H9 (cell line): ENCODE measurements around the gene ARNT2. TPM values are rescaled to one million over a fixed set of nuclear protein-coding genes. Genes with fewer than 3 reads are reported as not detected.

Experiments used
- DNase-seq: peaks from one replicate; pipeline ENCODE4 v3.0.0-alpha.2; 2017
- H2AFZ ChIP-seq: one replicate; pipeline ENCODE4 v1.6.1; 2013; ENCODE audit warnings: mild to moderate bottlenecking, low read length, control low read depth, moderate library complexity
- H2AK5ac ChIP-seq: 2 replicates; pipeline ENCODE4 v1.6.1; 2013; ENCODE audit warnings: low read length, control low read depth, mixed read lengths; ENCODE audit not compliant: insufficient read length
- H2BK120ac ChIP-seq: one replicate; pipeline ENCODE4 v1.6.1; 2013; ENCODE audit warnings: low read depth, mild to moderate bottlenecking, low read length, control low read depth, inconsistent platforms; ENCODE audit not compliant: poor library complexity, severe bottlenecking
- H2BK12ac ChIP-seq: 2 replicates; pipeline ENCODE4 v1.6.1; 2013; ENCODE audit warnings: low read length, control low read depth, mixed read lengths, low read depth; ENCODE audit not compliant: insufficient read length
- H2BK15ac ChIP-seq: 2 replicates; pipeline ENCODE4 v1.6.1; 2013; ENCODE audit warnings: low read depth, low read length, control low read depth
- H2BK20ac ChIP-seq: one replicate; pipeline ENCODE4 v1.6.1; 2013; ENCODE audit warnings: low read depth, mild to moderate bottlenecking, low read length, control low read depth, inconsistent platforms; ENCODE audit not compliant: poor library complexity, severe bottlenecking
- H2BK5ac ChIP-seq: 2 replicates; pipeline ENCODE4 v1.6.1; 2013; ENCODE audit warnings: low read length, control low read depth, mixed read lengths; ENCODE audit not compliant: insufficient read length
- H3K14ac ChIP-seq: 2 replicates; pipeline ENCODE4 v1.6.1; 2013; ENCODE audit warnings: low read length, control low read depth; ENCODE audit not compliant: insufficient read depth
- H3K18ac ChIP-seq: 2 replicates; pipeline ENCODE4 v1.6.1; 2013; ENCODE audit warnings: low read depth, mild to moderate bottlenecking, mixed read lengths, low read length, control low read depth; ENCODE audit not compliant: insufficient read length
- H3K23ac ChIP-seq: 2 replicates; pipeline ENCODE4 v1.6.1; 2013; ENCODE audit warnings: low read length, control low read depth, mixed read lengths, low read depth; ENCODE audit not compliant: insufficient read length
- H3K23me2 ChIP-seq: 2 replicates; pipeline ENCODE4 v1.6.1; 2013; ENCODE audit warnings: low read depth, mild to moderate bottlenecking, mixed read lengths, low read length, control low read depth; ENCODE audit not compliant: insufficient read length, poor library complexity, severe bottlenecking
- H3K27ac ChIP-seq: 2 replicates; pipeline ENCODE4 v1.5.1; 2013; ENCODE audit warnings: low read length, control low read depth, mixed read lengths, low read depth; ENCODE audit not compliant: insufficient read length
- H3K27me3 ChIP-seq: 2 replicates; pipeline ENCODE4 v1.6.1; 2013; ENCODE audit warnings: low read length, control low read depth, inconsistent platforms; ENCODE audit not compliant: insufficient read depth
- H3K4ac ChIP-seq: 2 replicates; pipeline ENCODE4 v1.6.1; 2013; ENCODE audit warnings: low read depth, mild to moderate bottlenecking, control low read depth, inconsistent platforms, low read length, moderate library complexity
- H3K4me1 ChIP-seq: 2 replicates; pipeline ENCODE4 v1.6.1; 2013; ENCODE audit warnings: low read length, control low read depth, inconsistent platforms; ENCODE audit not compliant: insufficient read depth
- H3K4me2 ChIP-seq: 2 replicates; pipeline ENCODE4 v1.6.1; 2013; ENCODE audit warnings: low read length, control low read depth, mixed read lengths; ENCODE audit not compliant: insufficient read length, insufficient read depth
- H3K56ac ChIP-seq: 2 replicates; pipeline ENCODE4 v1.6.1; 2013; ENCODE audit warnings: low read depth, mild to moderate bottlenecking, mixed read lengths, low read length, control low read depth; ENCODE audit not compliant: insufficient read length
- H3K79me1 ChIP-seq: 2 replicates; pipeline ENCODE4 v1.6.1; 2013; ENCODE audit warnings: low read depth, mild to moderate bottlenecking, moderate library complexity, low read length, control low read depth, inconsistent platforms; ENCODE audit not compliant: insufficient read depth, poor library complexity, severe bottlenecking
- H3K79me2 ChIP-seq: 2 replicates; pipeline ENCODE4 v1.6.1; 2013; ENCODE audit warnings: low read length, control low read depth, inconsistent platforms; ENCODE audit not compliant: insufficient read depth
- H3K9ac ChIP-seq: 2 replicates; pipeline ENCODE4 v1.6.1; 2013; ENCODE audit warnings: low read length, control low read depth, mixed read lengths; ENCODE audit not compliant: insufficient read length; ENCODE audit errors: extremely low read depth
- H3K9me3 ChIP-seq: one replicate; pipeline ENCODE4 v1.6.1; 2013; ENCODE audit warnings: low read depth, low read length, inconsistent platforms; ENCODE audit not compliant: control insufficient read depth
- H3T11ph ChIP-seq: one replicate; pipeline ENCODE4 v1.6.1; 2013; ENCODE audit warnings: mild to moderate bottlenecking, low read length, control low read depth, inconsistent platforms
- H4K20me1 ChIP-seq: one replicate; pipeline ENCODE4 v1.6.1; 2013; ENCODE audit not compliant: control insufficient read depth, insufficient read length, insufficient read depth
- H4K5ac ChIP-seq: 2 replicates; pipeline ENCODE4 v1.6.1; 2013; ENCODE audit warnings: low read depth, mild to moderate bottlenecking, mixed read lengths, low read length, control low read depth; ENCODE audit not compliant: insufficient read length
- H4K8ac ChIP-seq: replicated peaks from 2 replicates; pipeline ENCODE4 v1.6.1; 2013; ENCODE audit warnings: low read length, control low read depth, mixed read lengths, low read depth; ENCODE audit not compliant: insufficient read length
- H4K91ac ChIP-seq: 2 replicates; pipeline ENCODE4 v1.6.1; 2013; ENCODE audit warnings: low read depth, mild to moderate bottlenecking, moderate library complexity, mixed read lengths, low read length, control low read depth; ENCODE audit not compliant: insufficient read length
- H3K27ac Mint-ChIP-seq, 3 experiments: 2 replicates in 2 of 3; 3 replicates in 1 of 3; pipeline ENCODE4 v1.8.0; 2020 to 2021; ENCODE audit warnings: mixed read lengths in 3 of 3, mild to moderate bottlenecking in 1 of 3, moderate library complexity in 1 of 3
- H3K27me3 Mint-ChIP-seq: 2 replicates; pipeline ENCODE4 v1.8.0; 2021; ENCODE audit warnings: low read depth, mild to moderate bottlenecking, moderate library complexity, mixed read lengths
- H3K36me3 Mint-ChIP-seq, 3 experiments: 2 replicates in 2 of 3; 3 replicates in 1 of 3; pipeline ENCODE4 v1.8.0; 2020 to 2021; ENCODE audit warnings: low read depth in 3 of 3, mixed read lengths in 3 of 3; ENCODE audit not compliant: insufficient read depth in 1 of 3
- H3K4me1 Mint-ChIP-seq, 2 experiments: 2 replicates each; pipeline ENCODE4 v1.8.0; 2020; ENCODE audit warnings: mixed read lengths in 2 of 2
- H3K4me3 Mint-ChIP-seq, 2 experiments: 2 replicates in 1 of 2; 3 replicates in 1 of 2; pipeline ENCODE4 v1.8.0; 2020 to 2021; ENCODE audit warnings: mild to moderate bottlenecking in 2 of 2, mixed read lengths in 2 of 2, moderate library complexity in 1 of 2
- H3K9me3 Mint-ChIP-seq, 2 experiments: 2 replicates in 1 of 2; 3 replicates in 1 of 2; pipeline ENCODE4 v1.8.0; 2020; ENCODE audit warnings: mild to moderate bottlenecking in 2 of 2, mixed read lengths in 2 of 2, moderate library complexity in 1 of 2
- CTCF ChIP-seq: fragments of 200-600 bp; sonication (generic); conservative IDR thresholded peaks from 3 replicates; pipeline ENCODE4 v1.8.0; 2021; ENCODE audit warnings: antibody characterized with exemption, mild to moderate bottlenecking
- WGBS: extraction: QIAGEN DNeasy Blood & Tissue Kit; methylation state at CpG from one replicate; pipeline ENCODE4 v1.1.7; 2013; ENCODE audit warnings: missing lambda C conversion rate, low lambda C conversion rate, mixed read lengths; ENCODE audit not compliant: insufficient read length; ENCODE audit errors: extremely low coverage; 5-methylcytosine and 5-hydroxymethylcytosine counted together
- total RNA-seq: library from RNA; stranded (reverse); gene quantifications from 2 replicates; pipeline ENCODE4 v1.2.1, GENCODE V29; 2021

Gene ARNT2
- total RNA-seq, 1 experiment from 2014 or later: 10.5 TPM

- no peak for TF ChIP-seq CTCF
- H3K23me2 ChIP-seq: no peaks in the 10 kb centered on the region
- H3K4me1 ChIP-seq: peaks cover 4% of the 10 kb centered on the region; the same call in 1 of the 2 replicates
- no peak overlapping the region for H2BK20ac ChIP-seq
- H2AK5ac ChIP-seq: no peak overlapping the region
- no peak overlapping the region for H3K18ac ChIP-seq
- H4K5ac ChIP-seq: no peak overlapping the region
- H3K9me3 ChIP-seq: no peaks in the 10 kb centered on the region
- H3K4me1 Mint-ChIP-seq: peaks cover 28 to 30% of the 10 kb centered on the region in 2 experiments
- H3K27me3 Mint-ChIP-seq: no peaks in the 10 kb centered on the region
- no peak overlapping the region for H3K27ac ChIP-seq
- no peaks in the 10 kb centered on the region for H3K79me2 ChIP-seq
- WGBS: no CpG with 5 or more reads among the region's 5 CpGs
- no peak overlapping the region for H3K14ac ChIP-seq
- no peaks in the 10 kb centered on the region for H4K20me1 ChIP-seq
- DNase-seq: no peak
- H3K4ac ChIP-seq: no peak overlapping the region
- H3K56ac ChIP-seq: no peak overlapping the region
- H3K27ac Mint-ChIP-seq: no peak overlapping the region; a peak in 1 of 7 replicates
- no peak overlapping the region for H3K23ac ChIP-seq
- no peak overlapping the region for H3K9ac ChIP-seq
- H3K9me3 Mint-ChIP-seq: no peaks in the 10 kb centered on the region
- H3K4me2 ChIP-seq: no peak overlapping the region
- no peak overlapping the region for H3T11ph ChIP-seq
- H2BK120ac ChIP-seq: no peak overlapping the region
- no peak overlapping the region for H2AFZ ChIP-seq
- H4K8ac ChIP-seq: no peak overlapping the region
- no peaks in the 10 kb centered on the region for H3K27me3 ChIP-seq
- H2BK15ac ChIP-seq: no peak overlapping the region
- no peaks in the 10 kb centered on the region for H3K79me1 ChIP-seq
- no peak overlapping the region for H2BK12ac ChIP-seq
- H3K36me3 Mint-ChIP-seq: no peaks in the 10 kb centered on the region; a peak in 1 of 7 replicates
- H4K91ac ChIP-seq: no peak overlapping the region
- no peak overlapping the region for H3K4me3 Mint-ChIP-seq
- H2BK5ac ChIP-seq: no peak overlapping the region
These were observed 90.2 kb downstream of the ARNT2 start for GRCh38 chr15:80494351-80494751.
